Breast epithelium (tissue), 3 donors: ENCODE data around the gene MAP4K4.

Experiments used
- POLR2A ChIP-seq: fragments of 450-650 bp; IDR thresholded peaks from one replicate; pipeline ENCODE4 v1.6.1; 2016; ENCODE audit warnings: antibody characterized with exemption, mild to moderate bottlenecking, moderate library complexity
- POLR2AphosphoS5 ChIP-seq, 3 donors: sonication (generic); formaldehyde crosslinking; IDR thresholded peaks; one replicate each; pipeline ENCODE4 v1.6.1; 2017; ENCODE audit warnings: antibody characterized with exemption in 3 of 3
- TF ChIP-seq, protein P1 (sequence below), 3 donors: fragments of 450-650 bp; IDR thresholded peaks; one replicate each; pipeline ENCODE4 v1.5.1; 2016 to 2017; ENCODE audit warnings: antibody characterized with exemption in 3 of 3, mild to moderate bottlenecking in 3 of 3, moderate library complexity in 3 of 3

DNA sequence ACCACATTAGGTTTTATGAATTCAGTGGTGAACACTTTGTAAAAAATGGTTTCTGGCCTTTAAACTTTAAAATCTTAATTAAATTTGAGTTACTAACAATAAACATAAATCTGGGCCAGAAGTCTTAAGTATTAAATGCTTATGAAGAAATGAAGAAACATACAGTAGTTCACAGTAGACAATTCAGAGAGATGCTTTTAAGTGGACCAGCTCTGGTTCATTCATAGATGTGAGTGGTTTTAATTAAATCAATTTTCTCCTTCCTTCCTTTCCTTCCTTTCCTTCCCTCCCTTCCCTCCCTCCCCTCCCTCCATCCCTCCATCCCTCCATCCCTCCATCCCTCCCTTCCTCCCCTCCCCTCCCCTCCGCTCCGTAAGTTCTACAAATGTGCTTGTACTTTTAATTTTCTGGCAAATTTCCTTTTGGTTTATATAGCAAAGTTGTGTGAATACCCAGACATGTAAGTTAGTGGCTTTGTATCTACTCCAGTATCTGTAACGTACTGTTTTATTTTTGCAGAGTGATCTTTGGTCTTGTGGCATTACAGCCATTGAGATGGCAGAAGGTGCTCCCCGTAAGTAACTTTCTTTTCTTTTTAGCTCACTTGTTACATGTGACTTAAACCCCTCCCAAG is 136.5 kb downstream of the MAP4K4 start:
- TF ChIP-seq, protein P1, sequence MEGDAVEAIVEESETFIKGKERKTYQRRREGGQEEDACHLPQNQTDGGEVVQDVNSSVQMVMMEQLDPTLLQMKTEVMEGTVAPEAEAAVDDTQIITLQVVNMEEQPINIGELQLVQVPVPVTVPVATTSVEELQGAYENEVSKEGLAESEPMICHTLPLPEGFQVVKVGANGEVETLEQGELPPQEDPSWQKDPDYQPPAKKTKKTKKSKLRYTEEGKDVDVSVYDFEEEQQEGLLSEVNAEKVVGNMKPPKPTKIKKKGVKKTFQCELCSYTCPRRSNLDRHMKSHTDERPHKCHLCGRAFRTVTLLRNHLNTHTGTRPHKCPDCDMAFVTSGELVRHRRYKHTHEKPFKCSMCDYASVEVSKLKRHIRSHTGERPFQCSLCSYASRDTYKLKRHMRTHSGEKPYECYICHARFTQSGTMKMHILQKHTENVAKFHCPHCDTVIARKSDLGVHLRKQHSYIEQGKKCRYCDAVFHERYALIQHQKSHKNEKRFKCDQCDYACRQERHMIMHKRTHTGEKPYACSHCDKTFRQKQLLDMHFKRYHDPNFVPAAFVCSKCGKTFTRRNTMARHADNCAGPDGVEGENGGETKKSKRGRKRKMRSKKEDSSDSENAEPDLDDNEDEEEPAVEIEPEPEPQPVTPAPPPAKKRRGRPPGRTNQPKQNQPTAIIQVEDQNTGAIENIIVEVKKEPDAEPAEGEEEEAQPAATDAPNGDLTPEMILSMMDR (IDR thresholded peaks at IDR 0.05) = no peak
- TF ChIP-seq POLR2AphosphoS5 (IDR thresholded peaks at IDR 0.05) = no peak
- TF ChIP-seq POLR2A = no peak
